Neural progenitor cell (in vitro differentiated cells): ENCODE data around the gene PRKCB. TPM values are rescaled to one million over a fixed set of nuclear protein-coding genes. Genes with fewer than 3 reads are reported as not detected.
"Not testable (repeated sequence)": the region's sequence is repeated elsewhere in the genome, so short reads cannot be mapped to it uniquely, and the experiment has no call there.

Experiments used
- DNase-seq: peaks from one replicate; pipeline ENCODE4 v3.0.0-alpha.2; 2016; ENCODE audit warnings: low spot score
- H2AFZ ChIP-seq: fragments of 200-600 bp; sonication (generic); replicated peaks from 2 replicates; pipeline ENCODE4 v1.6.1; 2016; ENCODE audit warnings: antibody characterized with exemption
- H3F3A ChIP-seq: fragments of 200-600 bp; sonication (generic); 2 replicates; pipeline ENCODE4 v1.6.1; 2016; ENCODE audit warnings: antibody characterized with exemption, low read depth
- H3K27ac ChIP-seq: fragments of 200-600 bp; sonication (generic); 2 replicates; pipeline ENCODE4 v1.5.1; 2016; ENCODE audit warnings: mild to moderate bottlenecking
- H3K27me3 ChIP-seq: fragments of 200-600 bp; sonication (generic); 2 replicates; pipeline ENCODE4 v1.6.1; 2016; ENCODE audit warnings: mild to moderate bottlenecking, moderate library complexity
- H3K36me3 ChIP-seq: fragments of 200-600 bp; sonication (generic); 2 replicates; pipeline ENCODE4 v1.5.1; 2016
- H3K4me1 ChIP-seq: fragments of 200-600 bp; sonication (generic); 2 replicates; pipeline ENCODE4 v1.6.1; 2016; ENCODE audit warnings: mixed run types
- H3K4me2 ChIP-seq: fragments of 200-600 bp; sonication (generic); 2 replicates; pipeline ENCODE4 v1.6.1; 2016
- H3K4me3 ChIP-seq: fragments of 200-600 bp; sonication (generic); 2 replicates; pipeline ENCODE4 v1.5.1; 2016
- H3K79me2 ChIP-seq: fragments of 200-600 bp; sonication (generic); 2 replicates; pipeline ENCODE4 v1.6.1; 2016; ENCODE audit warnings: low read depth
- H3K9ac ChIP-seq: fragments of 200-600 bp; sonication (generic); 2 replicates; pipeline ENCODE4 v1.6.1; 2016
- H3K9me3 ChIP-seq: fragments of 200-600 bp; sonication (generic); 2 replicates; pipeline ENCODE4 v1.5.1; 2016; ENCODE audit warnings: low read depth
- H4K20me1 ChIP-seq: fragments of 200-600 bp; sonication (generic); 2 replicates; pipeline ENCODE4 v1.6.1; 2016; ENCODE audit warnings: low read depth
- H3K27ac Mint-ChIP-seq: 3 replicates; pipeline ENCODE4 v1.8.0; 2021; ENCODE audit warnings: mixed read lengths
- H3K27me3 Mint-ChIP-seq: 2 replicates; pipeline ENCODE4 v1.8.0; 2022; ENCODE audit warnings: low read depth, mild to moderate bottlenecking, inconsistent platforms, moderate library complexity, mixed read lengths; ENCODE audit not compliant: insufficient read depth
- H3K36me3 Mint-ChIP-seq: 3 replicates; pipeline ENCODE4 v1.8.0; 2021; ENCODE audit warnings: mixed read lengths
- H3K4me1 Mint-ChIP-seq: 3 replicates; pipeline ENCODE4 v1.8.0; 2021; ENCODE audit warnings: mixed read lengths
- H3K4me3 Mint-ChIP-seq: 3 replicates; pipeline ENCODE4 v1.8.0; 2021; ENCODE audit warnings: mild to moderate bottlenecking, moderate library complexity, mixed read lengths
- H3K9me3 Mint-ChIP-seq: 3 replicates; pipeline ENCODE4 v1.8.0; 2020; ENCODE audit warnings: mixed read lengths
- EZH2 ChIP-seq: fragments of 200-600 bp; sonication (generic); IDR thresholded peaks from 2 replicates; pipeline ENCODE4 v1.6.1; 2017; ENCODE audit warnings: antibody characterized with exemption, mild to moderate bottlenecking, moderate library complexity
- EZH2phosphoT487 ChIP-seq: fragments of 200-600 bp; sonication (generic); IDR thresholded peaks from 2 replicates; pipeline ENCODE4 v1.6.1; 2017; ENCODE audit warnings: antibody characterized with exemption
- total RNA-seq: library from RNA; depleted of rRNA; stranded (reverse); fragments of >200 nt; gene quantifications from 2 replicates; pipeline ENCODE4 v1.2.3, GENCODE V29; 2015; ENCODE audit warnings: low replicate concordance
- TF ChIP-seq, protein P1 (sequence below): fragments of 200-600 bp; sonication (generic); IDR thresholded peaks from 2 replicates; pipeline ENCODE4 v1.5.1; 2017; ENCODE audit warnings: antibody characterized with exemption, mild to moderate bottlenecking

PRKCB gene
- total RNA-seq, 1 donor from 2014 or later = 9.5 TPM

DNA sequence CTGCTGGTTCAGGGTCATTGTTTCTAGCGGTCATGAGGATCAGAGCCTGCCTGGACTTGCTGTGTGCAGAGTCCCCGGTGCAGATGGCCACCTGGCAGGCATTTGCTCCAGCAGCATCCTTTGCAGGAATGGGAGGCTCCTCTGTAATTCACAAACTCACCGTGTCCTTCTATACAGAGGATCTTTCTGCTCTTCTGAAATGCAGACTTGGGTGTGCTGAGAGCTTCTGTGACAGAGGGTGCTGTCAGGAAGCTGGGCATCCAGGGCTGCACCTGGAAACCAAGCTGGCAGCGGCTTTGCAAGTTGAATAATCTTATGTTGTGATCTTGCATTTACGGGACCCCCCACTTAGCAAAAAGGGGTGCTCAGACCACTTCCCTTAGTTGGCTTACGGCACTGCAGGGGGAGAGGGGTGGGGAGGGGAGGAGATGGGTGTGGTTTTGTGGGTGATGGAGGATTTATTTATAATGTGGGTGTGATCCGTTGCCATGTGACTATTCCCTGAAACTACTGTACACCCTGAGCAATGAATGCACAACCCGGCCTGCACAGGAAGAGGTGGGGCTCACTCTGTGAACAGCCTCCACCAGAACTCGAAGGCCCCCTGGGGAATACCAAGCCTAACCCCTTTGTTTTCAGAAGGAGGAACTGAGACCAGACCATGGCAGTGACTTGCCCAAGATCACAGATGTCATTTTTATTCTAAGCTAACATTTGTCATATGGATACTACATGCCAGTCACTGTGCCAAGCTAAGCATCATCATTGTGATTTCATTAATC is 178.3 kb downstream of the PRKCB start:
- H3F3A ChIP-seq = no peaks in the 10 kb centered on the region
- H3K9me3 ChIP-seq = no peaks in the 10 kb centered on the region
- TF ChIP-seq, protein P1, sequence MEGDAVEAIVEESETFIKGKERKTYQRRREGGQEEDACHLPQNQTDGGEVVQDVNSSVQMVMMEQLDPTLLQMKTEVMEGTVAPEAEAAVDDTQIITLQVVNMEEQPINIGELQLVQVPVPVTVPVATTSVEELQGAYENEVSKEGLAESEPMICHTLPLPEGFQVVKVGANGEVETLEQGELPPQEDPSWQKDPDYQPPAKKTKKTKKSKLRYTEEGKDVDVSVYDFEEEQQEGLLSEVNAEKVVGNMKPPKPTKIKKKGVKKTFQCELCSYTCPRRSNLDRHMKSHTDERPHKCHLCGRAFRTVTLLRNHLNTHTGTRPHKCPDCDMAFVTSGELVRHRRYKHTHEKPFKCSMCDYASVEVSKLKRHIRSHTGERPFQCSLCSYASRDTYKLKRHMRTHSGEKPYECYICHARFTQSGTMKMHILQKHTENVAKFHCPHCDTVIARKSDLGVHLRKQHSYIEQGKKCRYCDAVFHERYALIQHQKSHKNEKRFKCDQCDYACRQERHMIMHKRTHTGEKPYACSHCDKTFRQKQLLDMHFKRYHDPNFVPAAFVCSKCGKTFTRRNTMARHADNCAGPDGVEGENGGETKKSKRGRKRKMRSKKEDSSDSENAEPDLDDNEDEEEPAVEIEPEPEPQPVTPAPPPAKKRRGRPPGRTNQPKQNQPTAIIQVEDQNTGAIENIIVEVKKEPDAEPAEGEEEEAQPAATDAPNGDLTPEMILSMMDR = no peak
- H3K27me3 ChIP-seq = no peaks in the 10 kb centered on the region
- H3K9me3 Mint-ChIP-seq = no peaks in the 10 kb centered on the region
- H3K36me3 Mint-ChIP-seq = no peaks in the 10 kb centered on the region
- H3K4me1 Mint-ChIP-seq = peaks cover 4% of the 10 kb centered on the region
- H3K27ac ChIP-seq = no peak overlapping the region
- no peak for DNase-seq
- no peak overlapping the region for H3K4me2 ChIP-seq
- no peaks in the 10 kb centered on the region for H4K20me1 ChIP-seq
- no peaks in the 10 kb centered on the region for H3K27me3 Mint-ChIP-seq
- no peaks in the 10 kb centered on the region for H3K4me1 ChIP-seq
- H3K9ac ChIP-seq = no peak overlapping the region
- H3K4me3 ChIP-seq = no peak overlapping the region
- no peak overlapping the region for H3K27ac Mint-ChIP-seq
- H3K79me2 ChIP-seq = no peaks in the 10 kb centered on the region
- H2AFZ ChIP-seq = no peak overlapping the region
- H3K4me3 Mint-ChIP-seq = no peak overlapping the region
- H3K36me3 ChIP-seq = no peaks in the 10 kb centered on the region

DNA sequence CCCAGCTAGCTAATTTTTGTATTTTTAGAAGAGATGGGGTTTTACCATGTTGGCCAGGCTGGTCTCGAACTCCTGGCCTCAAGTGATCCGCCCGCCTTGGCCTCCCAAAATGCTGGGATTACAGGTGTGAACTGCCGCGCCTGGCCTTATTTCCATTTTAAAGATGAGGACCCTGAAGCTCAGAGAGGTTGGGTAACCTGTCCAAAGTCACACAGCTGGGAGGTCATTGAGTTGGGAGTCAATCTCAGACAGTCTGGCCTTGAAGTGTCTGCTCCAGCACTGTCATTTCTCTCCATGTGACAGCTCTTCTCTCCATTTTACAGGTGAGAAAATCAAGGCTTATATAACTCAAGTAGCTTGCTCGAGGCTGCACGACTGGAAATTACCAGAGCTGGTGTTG is 179.2 kb downstream of the PRKCB start:
- H3K4me1 Mint-ChIP-seq, H3K27ac Mint-ChIP-seq: not testable (repeated sequence)

DNA sequence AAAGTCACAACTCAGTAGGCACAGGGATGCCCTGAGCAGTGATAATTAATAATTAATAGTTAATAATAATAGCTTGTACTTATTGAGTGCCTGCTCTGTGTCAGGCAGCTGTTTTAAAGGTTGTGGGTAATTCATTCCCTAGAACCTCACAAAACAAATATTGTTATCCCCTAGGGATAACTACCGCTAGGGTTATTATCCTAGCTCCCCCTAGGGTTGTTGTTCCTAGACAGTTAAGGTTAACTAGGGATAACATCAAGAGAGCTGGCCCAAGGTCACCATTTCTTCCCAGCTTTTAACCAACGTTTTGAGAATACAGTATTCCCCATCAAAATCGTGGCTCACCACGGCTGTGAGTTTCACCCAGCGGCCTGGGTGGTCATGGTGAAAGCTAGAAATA is 180.1 kb downstream of the PRKCB start:
- Mint-ChIP-seq H3K27me3 (no peaks in the 10 kb centered on the region), H3K27ac (no peak overlapping the region), H3K4me1 (no peaks in the 10 kb centered on the region), H3K36me3 (no peaks in the 10 kb centered on the region), H3K9me3 (no peaks in the 10 kb centered on the region), H3K4me3 (no peak overlapping the region)
- no peak overlapping the region for H2AFZ ChIP-seq
- H3K4me1 ChIP-seq = no peaks in the 10 kb centered on the region
- no peaks in the 10 kb centered on the region for H4K20me1 ChIP-seq
- no peaks in the 10 kb centered on the region for H3K9me3 ChIP-seq
- no peak overlapping the region for H3K4me3 ChIP-seq
- no peaks in the 10 kb centered on the region for H3K36me3 ChIP-seq
- no peaks in the 10 kb centered on the region for H3F3A ChIP-seq
- no peak overlapping the region for H3K9ac ChIP-seq
- TF ChIP-seq EZH2phosphoT487 = no peak
- TF ChIP-seq, protein P1 = no peak
- no peak for TF ChIP-seq EZH2
- no peak for DNase-seq
- no peaks in the 10 kb centered on the region for H3K27me3 ChIP-seq
- no peak overlapping the region for H3K27ac ChIP-seq
- H3K79me2 ChIP-seq = no peaks in the 10 kb centered on the region
- H3K4me2 ChIP-seq = no peak overlapping the region

More for the DNA sequence above, 179.2 kb downstream of the PRKCB start:
- H3K4me2 ChIP-seq, H3K36me3 ChIP-seq, H3K27me3 Mint-ChIP-seq, H3K79me2 ChIP-seq, H2AFZ ChIP-seq, DNase-seq, H3K9ac ChIP-seq, H3K27ac ChIP-seq, H3K4me3 ChIP-seq, H3K9me3 Mint-ChIP-seq, H3K9me3 ChIP-seq, H3F3A ChIP-seq, H4K20me1 ChIP-seq, H3K36me3 Mint-ChIP-seq, H3K4me3 Mint-ChIP-seq, H3K4me1 ChIP-seq, H3K27me3 ChIP-seq: not testable (repeated sequence)

DNA sequence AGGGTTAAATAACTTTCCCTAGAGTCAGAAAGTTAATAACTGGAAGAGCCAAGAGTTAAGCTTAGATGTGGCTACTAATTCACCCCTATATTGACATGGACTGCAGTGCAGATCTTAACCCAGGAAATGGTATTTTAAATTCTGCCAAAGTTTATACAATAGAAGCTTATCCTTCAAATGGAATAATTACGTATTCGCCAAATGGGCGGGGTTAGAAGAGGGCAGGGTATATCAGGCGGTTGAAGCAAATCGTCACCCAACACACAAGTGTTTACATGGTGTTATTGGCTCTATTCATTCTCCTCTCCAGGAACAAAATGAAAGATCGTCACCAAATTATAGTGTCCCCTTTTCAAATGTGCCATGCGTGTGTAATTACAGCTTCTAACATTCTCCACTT is 182.7 kb downstream of the PRKCB start:
- Mint-ChIP-seq H3K36me3 (no peaks in the 10 kb centered on the region), H3K4me1 (no peaks in the 10 kb centered on the region), H3K4me3 (no peak overlapping the region), H3K9me3 (no peaks in the 10 kb centered on the region), H3K27me3 (no peaks in the 10 kb centered on the region), H3K27ac (no peak overlapping the region)
- no peaks in the 10 kb centered on the region for H3K79me2 ChIP-seq
- no peaks in the 10 kb centered on the region for H3K27me3 ChIP-seq
- H3K4me2 ChIP-seq = no peak overlapping the region
- no peak overlapping the region for H3K4me3 ChIP-seq
- no peak overlapping the region for H2AFZ ChIP-seq
- no peak overlapping the region for H3K9ac ChIP-seq
- no peaks in the 10 kb centered on the region for H3K9me3 ChIP-seq
- no peak overlapping the region for H3K27ac ChIP-seq
- no peak for TF ChIP-seq EZH2
- TF ChIP-seq, protein P1 = no peak
- no peak for TF ChIP-seq EZH2phosphoT487
- DNase-seq = no peak
- no peaks in the 10 kb centered on the region for H3K36me3 ChIP-seq
- H3F3A ChIP-seq = no peaks in the 10 kb centered on the region
- H3K4me1 ChIP-seq = no peaks in the 10 kb centered on the region
- no peaks in the 10 kb centered on the region for H4K20me1 ChIP-seq
